Measurements from ENCODE around the gene AP4B1.
"Not testable (repeated sequence)": the region's sequence is repeated elsewhere in the genome, so short reads cannot be mapped to it uniquely, and the experiment has no call there.

AP4B1 gene

GRCh38 chr1:113904674-113905434 is at the start of gene AP4B1, which contains the start of gene DCLRE1B:
AP4B1 (minus strand) TSS chr1:113904799; CDS start chr1:113904717, 82 bp downstream.
DCLRE1B (plus strand) TSS chr1:113905326; CDS start chr1:113905587, 261 bp downstream.
- peak; percentile 100 for DNase-seq (ENCODE audit: low read depth)

- DNase-seq (ENCODE audit: low read depth): no peak
These were observed 47.1 kb upstream of the AP4B1 start for GRCh38 chr1:113951719-113952118.

GRCh38 chr1:113950908-113951307 is 46.3 kb upstream of the AP4B1 start:
- DNase-seq (ENCODE audit: low read depth): no peak

GRCh38 chr1:113949007-113949406 is 44.4 kb upstream of the AP4B1 start:
- peak; percentile 13 for DNase-seq (ENCODE audit: low read depth)

GRCh38 chr1:113948151-113948550 is 43.6 kb upstream of the AP4B1 start:
- DNase-seq (ENCODE audit: low read depth): not testable (repeated sequence)

- DNase-seq (ENCODE audit: low read depth): no peak
These were observed 42.9 kb upstream of the AP4B1 start for GRCh38 chr1:113947388-113948107.

GRCh38 chr1:113946678-113947387 is 42.2 kb upstream of the AP4B1 start:
- peak; percentile 16 for DNase-seq (ENCODE audit: low read depth)

GRCh38 chr1:113946112-113946511 is 41.5 kb upstream of the AP4B1 start:
- DNase-seq (ENCODE audit: low read depth): no peak

- DNase-seq (ENCODE audit: low read depth): no peak
These were observed 40.7 kb upstream of the AP4B1 start for GRCh38 chr1:113945329-113945728.

- no peak for DNase-seq (ENCODE audit: low read depth)
These were observed 38.6 kb upstream of the AP4B1 start for GRCh38 chr1:113943028-113943811.

- no peak for DNase-seq (ENCODE audit: low read depth)
These were observed 37.9 kb upstream of the AP4B1 start for GRCh38 chr1:113942527-113942926.

- DNase-seq (ENCODE audit: low read depth): no peak
These were observed 36.6 kb upstream of the AP4B1 start for GRCh38 chr1:113941245-113941559.

- DNase-seq (ENCODE audit: low read depth): no peak
These were observed 36.0 kb upstream of the AP4B1 start for GRCh38 chr1:113940365-113941244.

- DNase-seq (ENCODE audit: low read depth): no peak
These were observed 33.6 kb upstream of the AP4B1 start for GRCh38 chr1:113938192-113938591.

- no peak for DNase-seq (ENCODE audit: low read depth)
These were observed 32.5 kb upstream of the AP4B1 start for GRCh38 chr1:113937146-113937545.

GRCh38 chr1:113935970-113936369 is 31.4 kb upstream of the AP4B1 start:
- no peak for DNase-seq (ENCODE audit: low read depth)

- DNase-seq (ENCODE audit: low read depth): no peak
These were observed 30.6 kb upstream of the AP4B1 start for GRCh38 chr1:113935176-113935575.

- no peak for DNase-seq (ENCODE audit: low read depth)
These were observed 30.0 kb upstream of the AP4B1 start for GRCh38 chr1:113934511-113935055.

- DNase-seq (ENCODE audit: low read depth): no peak
These were observed 29.4 kb upstream of the AP4B1 start for GRCh38 chr1:113934006-113934405.

GRCh38 chr1:113931451-113931851 is 26.9 kb upstream of the AP4B1 start:
- peak; percentile 64 for DNase-seq (ENCODE audit: low read depth)
